Spleen (tissue), 11 donors: ENCODE results near the gene TSPYL6. TPM values are rescaled to one million over a fixed set of nuclear protein-coding genes. Genes with fewer than 3 reads are reported as not detected.

Experiments
- DNase-seq: peaks from one replicate; pipeline ENCODE4 v3.0.0-alpha.2; 2020
- H3K27ac ChIP-seq, 8 donors: fragments of 200-600 bp; sonication (generic) in 7 of 8; 1 replicate in 4 of 8; 2 replicates in 4 of 8; pipeline versions ENCODE4 v1.5.0 to v1.8.0; 2016 to 2021; ENCODE audit warnings: inconsistent platforms in 4 of 8, mild to moderate bottlenecking in 4 of 8, moderate library complexity in 1 of 8
- H3K27me3 ChIP-seq, 7 donors: fragments of 200-600 bp; sonication (generic) in 6 of 7; replicated peaks in 1 of 7; 1 replicate in 4 of 7; 2 replicates in 3 of 7; pipeline versions ENCODE4 v1.5.0 to v1.8.0; 2016 to 2021; ENCODE audit warnings: inconsistent platforms in 3 of 7, mild to moderate bottlenecking in 1 of 7
- H3K36me3 ChIP-seq, 6 donors: fragments of 200-600 bp; sonication (generic) in 5 of 6; 1 replicate in 4 of 6; 2 replicates in 2 of 6; pipeline versions ENCODE4 v1.5.0 to v1.8.0; 2016 to 2021; ENCODE audit warnings: inconsistent platforms in 2 of 6
- H3K4me1 ChIP-seq, 6 donors: fragments of 200-600 bp; sonication (generic) in 5 of 6; 1 replicate in 3 of 6; 2 replicates in 3 of 6; pipeline versions ENCODE4 v1.5.0 to v1.8.0; 2016 to 2021; ENCODE audit warnings: inconsistent platforms in 3 of 6
- H3K4me3 ChIP-seq, 8 donors: fragments of 200-600 bp; sonication (generic) in 7 of 8; 1 replicate in 4 of 8; 2 replicates in 4 of 8; pipeline versions ENCODE4 v1.5.0 to v1.8.0; 2016 to 2021; ENCODE audit warnings: inconsistent platforms in 4 of 8, mild to moderate bottlenecking in 4 of 8, moderate library complexity in 2 of 8
- H3K9me3 ChIP-seq, 8 donors: fragments of 200-600 bp; sonication (generic) in 7 of 8; 1 replicate in 4 of 8; 2 replicates in 4 of 8; pipeline versions ENCODE4 v1.5.0 to v1.8.0; 2016 to 2021; ENCODE audit warnings: inconsistent platforms in 4 of 8
- CTCF ChIP-seq, 11 experiments: fragments of 200-600 bp in 7 of 11; fragments of 450-650 bp in 4 of 11; sonication (generic) in 4 of 11; IDR thresholded peaks in 8 of 11; conservative IDR thresholded peaks in 3 of 11; 1 replicate in 7 of 11; 2 replicates in 4 of 11; pipeline versions ENCODE4 v1.4.0 to v1.8.0; 2016 to 2021; ENCODE audit warnings: antibody characterized with exemption in 11 of 11, inconsistent platforms in 4 of 11, mild to moderate bottlenecking in 1 of 11
- POLR2A ChIP-seq, 3 donors: fragments of 450-650 bp; IDR thresholded peaks; one replicate each; pipeline ENCODE4 v1.5.1; 2017; ENCODE audit warnings: antibody characterized with exemption in 3 of 3, mild to moderate bottlenecking in 1 of 3
- POLR2AphosphoS5 ChIP-seq, 3 donors: sonication (generic); formaldehyde crosslinking; IDR thresholded peaks; one replicate each; pipeline ENCODE4 v1.5.1; 2017; ENCODE audit warnings: antibody characterized with exemption in 3 of 3
- WGBS, 5 donors: extraction: QIAGEN DNeasy Blood & Tissue Kit in 3 of 5; methylation state at CpG; one replicate each; pipeline versions ENCODE4 v1.1.5 to v1.1.7; 2013 to 2018; 5-methylcytosine and 5-hydroxymethylcytosine counted together
- intact Hi-C: fragments of 100-400 bp; cut with DNase I; formaldehyde crosslinking; loops from one replicate; pipeline ENCODE4 v1.15.0; 2023; ENCODE audit warnings: low total_unique reads
- polyA plus RNA-seq, 3 donors: library from polyadenylated mRNA; stranded (reverse); fragments of 200-250 nt; gene quantifications; one replicate each; pipeline ENCODE4 v1.2.1, GENCODE V29; 2013
- total RNA-seq, 7 donors: library from RNA; depleted of rRNA in 3 of 7; stranded (reverse); fragments of >200 nt in 3 of 7; fragmentation: NEBNext Ultra II Directional in 4 of 7; extraction: Animal tissue kit (Norgen Biotek cat#: 25700) in 4 of 7; gene quantifications; one replicate each; pipeline versions ENCODE4 v1.1.0 to v1.2.1, GENCODE V29; 2016 to 2021
- donor health status: healthy with polysubstance abuse.
- donor health status: DM: no; HTN: no; CAD: no; lungs with moderate emphysema.
- donor health status: DM: no; HTN: no; CAD: no.
- donor health status: Bipolar disorder and iron deficiency.
- donor health status: healthy.
- donor health status: DM: no; HTN: no; CAD: no.
- donor health status: DM: yes; HTN: yes; CAD: no.

TSPYL6 gene
- total and polyA plus RNA-seq, 10 donors: 0.14 to 0.33 TPM; not detected in 8

GRCh38 chr2:54206596-54206995 is 49.4 kb downstream of the TSPYL6 start:
- no peaks in the 10 kb centered on the region for H3K36me3 ChIP-seq
- peaks cover 0 to 26% (median 10%) of the 10 kb centered on the region in 6 donors for H3K4me1 ChIP-seq
- TF ChIP-seq POLR2AphosphoS5 (IDR thresholded peaks at IDR 0.05) (no peak), CTCF (IDR thresholded peaks at IDR 0.05 in 8 of 11, conservative IDR thresholded peaks at IDR 0.05 in 3 of 11) (peak in 9 of 11 experiments; percentile 21 to 49 (median 39))
- H3K9me3 ChIP-seq: peaks cover 0 to 5% (median 0%) of the 10 kb centered on the region in 8 donors
- H3K27ac ChIP-seq: no peak overlapping the region
- H3K4me3 ChIP-seq: no peak overlapping the region
- WGBS, 5 donors: 14 to 30% (median 23%) methylated on average over 2 of the region's 2 CpGs
- intact Hi-C loops: loop anchor here (10.0 kb wide), 1 partner anchor 248 kb away; the partner anchor contains the start of gene SPTBN1
- no peaks in the 10 kb centered on the region for H3K27me3 ChIP-seq
- no peak for DNase-seq

GRCh38 chr2:54204476-54204875 is 51.6 kb downstream of the TSPYL6 start:
- H3K27me3 ChIP-seq: no peaks in the 10 kb centered on the region
- no peak overlapping the region for H3K4me3 ChIP-seq
- no peak for DNase-seq
- 72 to 94% (median 91%) methylated on average over 2 of the region's 2 CpGs for WGBS, 5 donors
- H3K36me3 ChIP-seq: no peaks in the 10 kb centered on the region
- intact Hi-C loops: loop anchor here (10.0 kb wide), 1 partner anchor 250 kb away; the partner anchor contains the start of gene SPTBN1
- peaks cover 0 to 5% (median 0%) of the 10 kb centered on the region in 8 donors for H3K9me3 ChIP-seq
- H3K27ac ChIP-seq: no peak overlapping the region
- TF ChIP-seq POLR2A (IDR thresholded peaks at IDR 0.05): no peak
- H3K4me1 ChIP-seq: peaks cover 0 to 26% (median 10%) of the 10 kb centered on the region in 6 donors

Other genes starting within 250 kb of the TSPYL6 start
- 10 to 100 TPM; 14.6 to 24.7 (median 19.3) TPM for gene ACYP2, start 140.6 kb downstream of the TSPYL6 start, total RNA-seq
- 10 to 100 TPM; 25.4 to 32.3 (median 27.3) TPM for gene ACYP2, start 140.6 kb downstream of the TSPYL6 start, polyA plus RNA-seq
- gene SPTBN1, start 200.1 kb upstream of the TSPYL6 start, total RNA-seq: 100 to 1,000 TPM; 223 to 352 (median 318) TPM
- gene SPTBN1, start 200.1 kb upstream of the TSPYL6 start, polyA plus RNA-seq: 10 to 100 TPM; 32.7 to 43.8 (median 41.4) TPM